Mesenchymal stem cell (in vitro differentiated cells and primary cell): ENCODE results near the gene CYP2D6.
"Not testable (repeated sequence)": the region's sequence is repeated elsewhere in the genome, so short reads cannot be mapped to it uniquely, and the experiment has no call there.

Experiments
- DNase-seq: peaks from one replicate; pipeline ENCODE4 v3.0.0-alpha.2; 2013
- H2AFZ ChIP-seq: one replicate; pipeline ENCODE4 v1.6.1; 2013; ENCODE audit warnings: low read depth, mild to moderate bottlenecking, control low read depth, inconsistent platforms, low read length, moderate library complexity
- H2AK5ac ChIP-seq: 2 replicates; pipeline ENCODE4 v1.6.1; 2013; ENCODE audit warnings: low read length, moderate library complexity, mild to moderate bottlenecking, inconsistent platforms; ENCODE audit not compliant: severe bottlenecking
- H2BK120ac ChIP-seq: one replicate; pipeline ENCODE4 v1.6.1; 2013; ENCODE audit warnings: low read depth, mild to moderate bottlenecking, inconsistent platforms, low read length, moderate library complexity
- H2BK12ac ChIP-seq, 2 experiments: one replicate each; pipeline ENCODE4 v1.6.1; 2013; ENCODE audit warnings: inconsistent platforms in 2 of 2, low read length in 2 of 2, mild to moderate bottlenecking in 2 of 2, moderate library complexity in 2 of 2, control low read depth in 1 of 2
- H2BK15ac ChIP-seq: one replicate; pipeline ENCODE4 v1.6.1; 2013; ENCODE audit warnings: mild to moderate bottlenecking, low read depth, inconsistent platforms; ENCODE audit not compliant: poor library complexity, severe bottlenecking
- H2BK5ac ChIP-seq: 2 replicates; pipeline ENCODE4 v1.6.1; 2013; ENCODE audit warnings: low read depth, mild to moderate bottlenecking, low read length, control low read depth, inconsistent platforms; ENCODE audit not compliant: poor library complexity, severe bottlenecking
- H3K14ac ChIP-seq, 2 experiments: one replicate each; pipeline ENCODE4 v1.6.1; 2013; ENCODE audit warnings: inconsistent platforms in 2 of 2, low read length in 2 of 2, control low read depth in 1 of 2, mild to moderate bottlenecking in 1 of 2, moderate library complexity in 1 of 2
- H3K18ac ChIP-seq, 2 experiments: one replicate each; pipeline ENCODE4 v1.6.1; 2013; ENCODE audit warnings: inconsistent platforms in 2 of 2, low read length in 2 of 2, control low read depth in 1 of 2, low read depth in 1 of 2, mild to moderate bottlenecking in 1 of 2
- H3K23ac ChIP-seq, 2 experiments: one replicate each; pipeline ENCODE4 v1.6.1; 2013; ENCODE audit warnings: inconsistent platforms in 2 of 2, low read length in 2 of 2, mild to moderate bottlenecking in 2 of 2, moderate library complexity in 2 of 2, control low read depth in 1 of 2
- H3K27ac ChIP-seq: 2 replicates; pipeline ENCODE4 v1.5.1; 2013; ENCODE audit warnings: mild to moderate bottlenecking, moderate library complexity, low read length, control low read depth, inconsistent platforms; ENCODE audit not compliant: poor library complexity, severe bottlenecking
- H3K27me3 ChIP-seq, 2 experiments: 2 replicates each; pipeline versions ENCODE4 v1.6.1 to v1.7.0; 2013; ENCODE audit warnings: low read length in 2 of 2, mild to moderate bottlenecking in 2 of 2, moderate library complexity in 2 of 2, control low read depth in 1 of 2, inconsistent platforms in 1 of 2; ENCODE audit not compliant: control insufficient read depth in 1 of 2, insufficient read depth in 1 of 2
- H3K36me3 ChIP-seq, 2 experiments: 2 replicates each; pipeline versions ENCODE4 v1.6.1 to v1.7.0; 2013; ENCODE audit warnings: low read length in 2 of 2, control low read depth in 1 of 2, inconsistent platforms in 1 of 2, low read depth in 1 of 2, mild to moderate bottlenecking in 1 of 2; ENCODE audit not compliant: insufficient read depth in 2 of 2, control insufficient read depth in 1 of 2
- H3K4ac ChIP-seq, 2 experiments: one replicate each; pipeline ENCODE4 v1.6.1; 2013; ENCODE audit warnings: inconsistent platforms in 2 of 2, low read length in 2 of 2, mild to moderate bottlenecking in 2 of 2, moderate library complexity in 2 of 2, control low read depth in 1 of 2, low read depth in 1 of 2
- H3K4me1 ChIP-seq: 2 replicates; pipeline ENCODE4 v1.6.1; 2013; ENCODE audit warnings: low read depth, low read length, control low read depth; ENCODE audit not compliant: control insufficient read depth, insufficient read depth
- H3K4me2 ChIP-seq: 2 replicates; pipeline ENCODE4 v1.6.1; 2013; ENCODE audit warnings: low read length, mild to moderate bottlenecking, inconsistent platforms; ENCODE audit not compliant: poor library complexity, severe bottlenecking
- H3K4me3 ChIP-seq, 2 experiments: 2 replicates each; pipeline versions ENCODE4 v1.5.1 to v1.7.0; 2013; ENCODE audit warnings: low read length in 2 of 2, mild to moderate bottlenecking in 2 of 2, control low read depth in 1 of 2, low read depth in 1 of 2; ENCODE audit not compliant: insufficient read depth in 1 of 2
- H3K79me1 ChIP-seq: replicated peaks from 2 replicates; pipeline ENCODE4 v1.6.1; 2013; ENCODE audit warnings: mild to moderate bottlenecking, control low read depth, low read length, inconsistent platforms; ENCODE audit not compliant: poor library complexity, severe bottlenecking
- H3K9ac ChIP-seq: 2 replicates; pipeline ENCODE4 v1.7.0; 2013; ENCODE audit warnings: mild to moderate bottlenecking, low read length, moderate library complexity
- H3K9me3 ChIP-seq: 2 replicates; pipeline ENCODE4 v1.7.0; 2013; ENCODE audit warnings: mild to moderate bottlenecking, low read length; ENCODE audit not compliant: control insufficient read depth
- H4K8ac ChIP-seq: one replicate; pipeline ENCODE4 v1.6.1; 2013; ENCODE audit warnings: inconsistent platforms, mild to moderate bottlenecking, low read length, moderate library complexity
- H4K91ac ChIP-seq: one replicate; pipeline ENCODE4 v1.6.1; 2013; ENCODE audit warnings: mild to moderate bottlenecking, low read length, inconsistent platforms
- WGBS: methylation state at CpG from one replicate; pipeline ENCODE4 v1.1.7; 2013; ENCODE audit warnings: mixed read lengths; 5-methylcytosine and 5-hydroxymethylcytosine counted together

The CYP2D6 gene

GRCh38 chr22:42130182-42130581 lies 428 bp downstream of the CYP2D6 start:
- H3K9me3 ChIP-seq, H2AK5ac ChIP-seq, H3K36me3 ChIP-seq, H3K27ac ChIP-seq, H3K4me2 ChIP-seq, H3K18ac ChIP-seq, DNase-seq, H3K4ac ChIP-seq, H2BK12ac ChIP-seq, H3K4me1 ChIP-seq, H4K91ac ChIP-seq, H2BK5ac ChIP-seq, H3K23ac ChIP-seq, H4K8ac ChIP-seq, H3K14ac ChIP-seq, H3K79me1 ChIP-seq, H3K9ac ChIP-seq, H2AFZ ChIP-seq, H2BK15ac ChIP-seq, H2BK120ac ChIP-seq, H3K4me3 ChIP-seq: not testable (repeated sequence)
- WGBS, result no CpG with 5 or more reads among the region's 7 CpGs
- H3K27me3 ChIP-seq, result peaks cover 0 to 19% of the 10 kb centered on the region in 2 experiments

- not testable (repeated sequence) for H3K27ac ChIP-seq, H2BK12ac ChIP-seq, H3K9me3 ChIP-seq, H3K4me2 ChIP-seq, H3K4me1 ChIP-seq, H2AFZ ChIP-seq, H2BK5ac ChIP-seq, H3K27me3 ChIP-seq, H4K8ac ChIP-seq, H2AK5ac ChIP-seq, H3K14ac ChIP-seq, H4K91ac ChIP-seq, H3K23ac ChIP-seq, H2BK120ac ChIP-seq, H3K9ac ChIP-seq, H3K18ac ChIP-seq, H3K4me3 ChIP-seq, DNase-seq, H3K79me1 ChIP-seq, H3K4ac ChIP-seq, H3K36me3 ChIP-seq, H2BK15ac ChIP-seq
- 94% methylated on average over 32 of the region's 65 CpGs for WGBS
Observed at GRCh38 chr22:42128776-42129694, 1.6 kb downstream of the CYP2D6 start.

- not testable (repeated sequence) for DNase-seq, H3K23ac ChIP-seq, H2BK5ac ChIP-seq, H3K79me1 ChIP-seq, H3K4ac ChIP-seq, H3K36me3 ChIP-seq, H2AK5ac ChIP-seq, H3K27me3 ChIP-seq, H2AFZ ChIP-seq, H3K4me3 ChIP-seq, H3K18ac ChIP-seq, H3K4me2 ChIP-seq, H3K14ac ChIP-seq, H3K9me3 ChIP-seq, H4K91ac ChIP-seq, H2BK120ac ChIP-seq, H4K8ac ChIP-seq, H3K4me1 ChIP-seq, H2BK15ac ChIP-seq, H2BK12ac ChIP-seq, H3K27ac ChIP-seq, H3K9ac ChIP-seq
- WGBS, result 96% methylated on average over 9 of the region's 13 CpGs
Observed at GRCh38 chr22:42128007-42128406, 2.6 kb downstream of the CYP2D6 start.

- Histone ChIP-seq H4K8ac (no peak overlapping the region), H2BK120ac (no peak overlapping the region), H4K91ac (no peak overlapping the region), H3K79me1 (no peaks in the 10 kb centered on the region), H2AK5ac (no peak overlapping the region), H3K36me3 (no peaks in the 10 kb centered on the region), H3K4me3 (no peak overlapping the region), H2BK5ac (no peak overlapping the region), H3K18ac (no peak overlapping the region), H3K4me2 (no peak overlapping the region), H3K4ac (no peak overlapping the region), H3K27me3 (peaks cover 0 to 6% of the 10 kb centered on the region in 2 experiments), H2BK15ac (no peak overlapping the region), H2AFZ (no peak overlapping the region), H3K23ac (no peak overlapping the region), H2BK12ac (no peak overlapping the region), H3K4me1 (no peaks in the 10 kb centered on the region), H3K9ac (no peak overlapping the region), H3K27ac (no peak overlapping the region), H3K9me3 (no peaks in the 10 kb centered on the region), H3K14ac (no peak overlapping the region)
- WGBS, result 84% methylated on average over 13 of the region's 16 CpGs
- DNase-seq, result no peak
Observed at GRCh38 chr22:42127606-42128005, 3.0 kb downstream of the CYP2D6 start.
